Measurements from ENCODE around the gene ZNF90.

DNA sequence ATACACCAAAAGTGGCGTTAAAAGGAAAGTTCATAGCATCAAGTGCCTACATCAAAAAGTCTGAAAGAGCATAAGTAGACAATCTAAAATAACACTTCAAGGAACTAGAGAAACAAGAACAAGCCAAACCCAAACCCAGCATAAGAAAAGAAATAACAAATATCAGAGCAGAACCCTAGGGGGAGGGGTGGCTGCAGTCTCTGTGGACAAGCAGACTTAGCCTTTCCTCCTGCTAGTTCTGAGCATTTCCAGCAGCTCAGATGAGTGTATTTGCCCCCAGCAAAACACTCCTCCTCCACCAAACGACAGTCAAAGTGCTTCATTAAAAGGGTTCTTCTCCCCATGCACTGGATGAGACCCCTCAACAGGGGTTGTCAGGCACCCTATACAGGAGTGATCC is 7.1 kb upstream of the ZNF90 start:
- no peak for TF ChIP-seq POLR2A (IDR thresholded peaks at IDR 0.05; ENCODE audit: borderline replicate concordance, extremely low read depth, insufficient read depth, insufficient read length)
- TF ChIP-seq ELF1 (IDR thresholded peaks at IDR 0.05; ENCODE audit: borderline replicate concordance, low read depth) = no peak
- TF ChIP-seq, protein P1, sequence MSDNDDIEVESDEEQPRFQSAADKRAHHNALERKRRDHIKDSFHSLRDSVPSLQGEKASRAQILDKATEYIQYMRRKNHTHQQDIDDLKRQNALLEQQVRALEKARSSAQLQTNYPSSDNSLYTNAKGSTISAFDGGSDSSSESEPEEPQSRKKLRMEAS (IDR thresholded peaks at IDR 0.05) = no peak

Measured in HCT116 (cell line).